HepG2 (cell line): ENCODE measurements around the gene BAZ2A. TPM values are rescaled to one million over a fixed set of nuclear protein-coding genes. Genes with fewer than 3 reads are reported as not detected.

Experiments
- AGO1 ChIP-seq: fragments of 200-400 bp; formaldehyde crosslinking; IDR thresholded peaks from 2 replicates; pipeline ENCODE4 v1.6.1; 2017; ENCODE audit warnings: mild to moderate bottlenecking, low read depth, low read length, moderate library complexity; ENCODE audit not compliant: poor library complexity, severe bottlenecking
- ATF5 ChIP-seq: sonication (generic); formaldehyde crosslinking; IDR thresholded peaks from 2 replicates; pipeline ENCODE4 v1.4.0; 2020; ENCODE audit warnings: mild to moderate bottlenecking, low read depth, missing genetic modification reagents
- GFI1 ChIP-seq: sonication (generic); formaldehyde crosslinking; IDR thresholded peaks from 2 replicates; pipeline ENCODE4 v1.5.0; 2020; ENCODE audit warnings: missing genetic modification reagents, mild to moderate bottlenecking, borderline replicate concordance
- RAD51 ChIP-seq: fragments of 450-650 bp; IDR thresholded peaks from 2 replicates; pipeline ENCODE4 v1.6.1; 2016; ENCODE audit warnings: borderline replicate concordance
- ZNF567 ChIP-seq: sonication (generic); formaldehyde crosslinking; IDR thresholded peaks from 2 replicates; pipeline ENCODE4 v1.8.1; 2023; ENCODE audit warnings: mild to moderate bottlenecking, missing genetic modification reagents, borderline replicate concordance
- ZNF574 ChIP-seq: sonication (generic); formaldehyde crosslinking; IDR thresholded peaks from 2 replicates; pipeline ENCODE4 v1.4.0; 2020; ENCODE audit warnings: missing genetic modification reagents
- ZNF646 ChIP-seq: sonication (generic); formaldehyde crosslinking; IDR thresholded peaks from 2 replicates; pipeline ENCODE4 v1.9.0; 2021; ENCODE audit warnings: mild to moderate bottlenecking, missing genetic modification reagents
- ZNF776 ChIP-seq: sonication (generic); formaldehyde crosslinking; IDR thresholded peaks from 2 replicates; pipeline ENCODE4 v1.4.0; 2020; ENCODE audit warnings: mild to moderate bottlenecking, missing genetic modification reagents
- ZSCAN25 ChIP-seq: sonication (generic); formaldehyde crosslinking; IDR thresholded peaks from 2 replicates; pipeline ENCODE4 v1.8.0; 2022; ENCODE audit warnings: mild to moderate bottlenecking, missing genetic modification reagents
- polyA plus RNA-seq, 8 experiments: library from polyadenylated mRNA; depleted of rRNA in 3 of 8; stranded (reverse) in 7 of 8; unstranded in 1 of 8; fragments of >200 nt; fragmentation: Illumina TruSeq in 4 of 8; extraction: Trizol in 4 of 8; gene quantifications; 2 replicates each; pipeline versions ENCODE4 v1.2.1 to v1.2.3, GENCODE V29; 2011 to 2016; ENCODE audit warnings: low read depth in 4 of 8, missing spikeins in 1 of 8, mixed read lengths in 1 of 8; ENCODE audit not compliant: insufficient read depth in 1 of 8
- total RNA-seq, 5 experiments: library from RNA; depleted of rRNA; stranded (reverse); fragments of >200 nt; fragmentation: Illumina TruSeq; extraction: Trizol; gene quantifications; 2 replicates each; pipeline ENCODE4 v1.2.3, GENCODE V29; 2016; ENCODE audit warnings: low read depth in 1 of 5
- TF ChIP-seq, protein P1 (sequence below): sonication (generic); formaldehyde crosslinking; IDR thresholded peaks from 2 replicates; pipeline ENCODE4 v1.4.0; 2020; ENCODE audit warnings: missing genetic modification reagents, borderline replicate concordance
- TF ChIP-seq, protein P2 (sequence below): sonication (generic); formaldehyde crosslinking; IDR thresholded peaks from 2 replicates; pipeline ENCODE4 v1.9.0; 2021; ENCODE audit warnings: missing genetic modification reagents, borderline replicate concordance

BAZ2A gene
- total and polyA plus RNA-seq, 2 of the 13 experiments (the other 11 are each of a cell fraction or from before 2014, with no cell fraction given) = 21.8 to 73.5 TPM

DNA sequence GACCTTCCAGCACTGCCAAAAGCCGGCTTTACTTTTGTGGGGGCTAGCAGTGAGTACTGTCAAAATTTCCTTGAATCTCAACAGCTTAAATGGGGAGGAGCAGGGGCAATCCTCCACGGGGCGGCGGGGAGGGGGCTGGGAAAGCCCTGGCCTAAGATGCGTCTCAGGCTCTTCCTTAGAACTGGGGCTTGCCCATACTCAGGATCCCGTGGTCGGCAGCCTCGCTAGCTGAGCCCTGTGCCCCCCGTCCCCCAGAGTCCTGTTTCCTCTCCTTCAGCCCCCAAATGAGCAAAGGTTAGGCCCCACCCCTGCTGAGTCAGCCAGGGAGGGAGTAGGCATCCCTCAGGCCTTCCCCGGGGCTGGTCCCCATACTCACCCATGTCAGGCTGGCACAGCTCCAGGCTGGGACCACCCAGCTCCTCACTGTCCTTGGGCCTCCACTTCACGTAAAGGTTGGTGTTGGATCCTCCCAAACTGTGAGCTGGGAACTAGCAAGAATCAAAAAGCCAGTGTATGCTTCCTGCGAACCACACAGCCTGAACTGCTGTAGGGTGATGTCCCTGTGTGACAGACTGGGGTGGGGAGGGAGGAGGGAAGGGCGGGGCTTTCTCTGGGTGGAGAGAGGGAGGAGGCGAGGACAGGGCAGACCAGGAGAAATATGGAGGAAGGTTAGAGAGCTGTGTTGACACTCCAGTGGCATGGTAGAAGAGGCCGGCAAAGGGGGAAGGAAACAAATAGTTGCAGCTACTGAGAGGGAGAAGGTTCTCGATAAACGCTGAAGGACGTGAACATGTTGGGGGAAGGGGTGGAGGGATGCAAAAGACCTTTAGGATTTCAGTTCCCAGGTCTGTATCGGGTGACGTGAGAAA is 5.9 kb upstream of the BAZ2A start (continued):
- TF ChIP-seq ATF5 (CRISPR knock-in tag) (no peak), ZNF567 (CRISPR knock-in tag) (no peak; the same call in 1 of the 2 replicates), GFI1 (CRISPR knock-in tag) (0 out of 2 replicates have a peak, but pooled peaks have one; percentile 43), ZNF646 (CRISPR knock-in tag) (peak; percentile 23; the same call in 1 of the 2 replicates), ZSCAN25 (CRISPR knock-in tag) (peak; percentile 76; the same call in 1 of the 2 replicates), AGO1 (no peak), ZNF574 (no peak; the same call in 1 of the 2 replicates), RAD51 (no peak), ZNF776 (no peak)
- TF ChIP-seq, protein P1, sequence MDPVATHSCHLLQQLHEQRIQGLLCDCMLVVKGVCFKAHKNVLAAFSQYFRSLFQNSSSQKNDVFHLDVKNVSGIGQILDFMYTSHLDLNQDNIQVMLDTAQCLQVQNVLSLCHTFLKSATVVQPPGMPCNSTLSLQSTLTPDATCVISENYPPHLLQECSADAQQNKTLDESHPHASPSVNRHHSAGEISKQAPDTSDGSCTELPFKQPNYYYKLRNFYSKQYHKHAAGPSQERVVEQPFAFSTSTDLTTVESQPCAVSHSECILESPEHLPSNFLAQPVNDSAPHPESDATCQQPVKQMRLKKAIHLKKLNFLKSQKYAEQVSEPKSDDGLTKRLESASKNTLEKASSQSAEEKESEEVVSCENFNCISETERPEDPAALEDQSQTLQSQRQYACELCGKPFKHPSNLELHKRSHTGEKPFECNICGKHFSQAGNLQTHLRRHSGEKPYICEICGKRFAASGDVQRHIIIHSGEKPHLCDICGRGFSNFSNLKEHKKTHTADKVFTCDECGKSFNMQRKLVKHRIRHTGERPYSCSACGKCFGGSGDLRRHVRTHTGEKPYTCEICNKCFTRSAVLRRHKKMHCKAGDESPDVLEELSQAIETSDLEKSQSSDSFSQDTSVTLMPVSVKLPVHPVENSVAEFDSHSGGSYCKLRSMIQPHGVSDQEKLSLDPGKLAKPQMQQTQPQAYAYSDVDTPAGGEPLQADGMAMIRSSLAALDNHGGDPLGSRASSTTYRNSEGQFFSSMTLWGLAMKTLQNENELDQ (CRISPR knock-in tag) = no peak
- TF ChIP-seq, protein P2, sequence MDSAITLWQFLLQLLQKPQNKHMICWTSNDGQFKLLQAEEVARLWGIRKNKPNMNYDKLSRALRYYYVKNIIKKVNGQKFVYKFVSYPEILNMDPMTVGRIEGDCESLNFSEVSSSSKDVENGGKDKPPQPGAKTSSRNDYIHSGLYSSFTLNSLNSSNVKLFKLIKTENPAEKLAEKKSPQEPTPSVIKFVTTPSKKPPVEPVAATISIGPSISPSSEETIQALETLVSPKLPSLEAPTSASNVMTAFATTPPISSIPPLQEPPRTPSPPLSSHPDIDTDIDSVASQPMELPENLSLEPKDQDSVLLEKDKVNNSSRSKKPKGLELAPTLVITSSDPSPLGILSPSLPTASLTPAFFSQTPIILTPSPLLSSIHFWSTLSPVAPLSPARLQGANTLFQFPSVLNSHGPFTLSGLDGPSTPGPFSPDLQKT (CRISPR knock-in tag) = no peak
